Measurements from ENCODE around the gene KRTAP6-1. TPM values are rescaled to one million over a fixed set of nuclear protein-coding genes. Genes with fewer than 3 reads are reported as not detected.

Gene KRTAP6-1
- polyA plus RNA-seq, 1 donor (not counting 4 experiments of a cell fraction or from before 2014, with no cell fraction given), result not detected

- no peaks in the 10 kb centered on the region for H3K9me3 ChIP-seq (ENCODE audit: control insufficient read depth, low read depth, low read length)
- TF ChIP-seq, protein P1, sequence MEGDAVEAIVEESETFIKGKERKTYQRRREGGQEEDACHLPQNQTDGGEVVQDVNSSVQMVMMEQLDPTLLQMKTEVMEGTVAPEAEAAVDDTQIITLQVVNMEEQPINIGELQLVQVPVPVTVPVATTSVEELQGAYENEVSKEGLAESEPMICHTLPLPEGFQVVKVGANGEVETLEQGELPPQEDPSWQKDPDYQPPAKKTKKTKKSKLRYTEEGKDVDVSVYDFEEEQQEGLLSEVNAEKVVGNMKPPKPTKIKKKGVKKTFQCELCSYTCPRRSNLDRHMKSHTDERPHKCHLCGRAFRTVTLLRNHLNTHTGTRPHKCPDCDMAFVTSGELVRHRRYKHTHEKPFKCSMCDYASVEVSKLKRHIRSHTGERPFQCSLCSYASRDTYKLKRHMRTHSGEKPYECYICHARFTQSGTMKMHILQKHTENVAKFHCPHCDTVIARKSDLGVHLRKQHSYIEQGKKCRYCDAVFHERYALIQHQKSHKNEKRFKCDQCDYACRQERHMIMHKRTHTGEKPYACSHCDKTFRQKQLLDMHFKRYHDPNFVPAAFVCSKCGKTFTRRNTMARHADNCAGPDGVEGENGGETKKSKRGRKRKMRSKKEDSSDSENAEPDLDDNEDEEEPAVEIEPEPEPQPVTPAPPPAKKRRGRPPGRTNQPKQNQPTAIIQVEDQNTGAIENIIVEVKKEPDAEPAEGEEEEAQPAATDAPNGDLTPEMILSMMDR (optimal IDR thresholded peaks at IDR 0.05 in 1 of 3, IDR thresholded peaks at IDR 0.05 in 1 of 3, conservative IDR thresholded peaks at IDR 0.05 in 1 of 3; ENCODE audit: extremely low read depth in 1 of 3, insufficient read depth in 2 of 3, low read length in 3 of 3), result no peak
- TF ChIP-seq EZH2 (IDR thresholded peaks at IDR 0.05; ENCODE audit: low read length), result no peak
- dilution Hi-C loops (cut with MboI; ENCODE audit: extremely low pct_ligation_motif_present, low sequenced_read_pairs), result no loop called here
- H3K4me3 ChIP-seq (ENCODE audit: control insufficient read depth in 2 of 3, extremely low read depth in 1 of 3, insufficient read depth in 2 of 3, low read depth in 1 of 3, low read length in 3 of 3), result no peak overlapping the region
- H3K4me1 ChIP-seq (ENCODE audit: control insufficient read depth, extremely low read depth, insufficient read depth, low read length), result no peaks in the 10 kb centered on the region
- H4K20me1 ChIP-seq (ENCODE audit: control insufficient read depth, extremely low read depth, insufficient read depth, low read length), result no peaks in the 10 kb centered on the region
- no peak overlapping the region for H2AFZ ChIP-seq (ENCODE audit: control insufficient read depth, low read length)
- no peak for DNase-seq (ENCODE audit: low read depth, low spot score)
- no peaks in the 10 kb centered on the region for H3K27me3 ChIP-seq (ENCODE audit: control insufficient read depth, extremely low read depth, insufficient read depth, low read length)
- H3K9ac ChIP-seq (ENCODE audit: control insufficient read depth, extremely low read depth, insufficient read depth, low read length), result no peak overlapping the region
- H3K4me2 ChIP-seq (ENCODE audit: control insufficient read depth, extremely low read depth, insufficient read depth, low read depth, low read length), result no peak overlapping the region
- H3K36me3 ChIP-seq (ENCODE audit: control insufficient read depth in 2 of 2, extremely low read depth in 1 of 2, insufficient read depth in 2 of 2, low read length in 2 of 2), result no peaks in the 10 kb centered on the region
- no peak overlapping the region for H3K27ac ChIP-seq (ENCODE audit: control insufficient read depth, insufficient read depth, low read length)
- no peaks in the 10 kb centered on the region for H3K9me1 ChIP-seq (ENCODE audit: control insufficient read depth, extremely low read depth, insufficient read depth, low read length)
- H3K79me2 ChIP-seq (ENCODE audit: control insufficient read depth, insufficient read depth, low read length), result no peaks in the 10 kb centered on the region
- FAIRE-seq, result no peak
Measured at GRCh38 chr21:30629200-30629599, 15.5 kb upstream of the KRTAP6-1 start.

GRCh38 chr21:30628109-30628508 is 14.4 kb upstream of the KRTAP6-1 start:
- H3K79me2 ChIP-seq (ENCODE audit: control insufficient read depth, insufficient read depth, low read length), result no peaks in the 10 kb centered on the region
- dilution Hi-C loops (cut with MboI; ENCODE audit: extremely low pct_ligation_motif_present, low sequenced_read_pairs), result no loop called here
- FAIRE-seq (no peak), DNase-seq (ENCODE audit: low read depth, low spot score) (no peak)
- H3K9me3 ChIP-seq (ENCODE audit: control insufficient read depth, low read depth, low read length), result no peaks in the 10 kb centered on the region
- no peak overlapping the region for H3K4me2 ChIP-seq (ENCODE audit: control insufficient read depth, extremely low read depth, insufficient read depth, low read depth, low read length)
- H3K27ac ChIP-seq (ENCODE audit: control insufficient read depth, insufficient read depth, low read length), result no peak overlapping the region
- TF ChIP-seq, protein P1 (optimal IDR thresholded peaks at IDR 0.05 in 1 of 3, IDR thresholded peaks at IDR 0.05 in 1 of 3, conservative IDR thresholded peaks at IDR 0.05 in 1 of 3; ENCODE audit: extremely low read depth in 1 of 3, insufficient read depth in 2 of 3, low read length in 3 of 3), result no peak
- TF ChIP-seq EZH2 (IDR thresholded peaks at IDR 0.05; ENCODE audit: low read length), result no peak
- H2AFZ ChIP-seq (ENCODE audit: control insufficient read depth, low read length), result no peak overlapping the region
- no peak overlapping the region for H3K9ac ChIP-seq (ENCODE audit: control insufficient read depth, extremely low read depth, insufficient read depth, low read length)
- H3K9me1 ChIP-seq (ENCODE audit: control insufficient read depth, extremely low read depth, insufficient read depth, low read length), result no peaks in the 10 kb centered on the region
- no peak overlapping the region for H3K4me3 ChIP-seq (ENCODE audit: control insufficient read depth in 2 of 3, extremely low read depth in 1 of 3, insufficient read depth in 2 of 3, low read depth in 1 of 3, low read length in 3 of 3)
- H4K20me1 ChIP-seq (ENCODE audit: control insufficient read depth, extremely low read depth, insufficient read depth, low read length), result no peaks in the 10 kb centered on the region
- H3K27me3 ChIP-seq (ENCODE audit: control insufficient read depth, extremely low read depth, insufficient read depth, low read length), result no peaks in the 10 kb centered on the region
- H3K36me3 ChIP-seq (ENCODE audit: control insufficient read depth in 2 of 2, extremely low read depth in 1 of 2, insufficient read depth in 2 of 2, low read length in 2 of 2), result no peaks in the 10 kb centered on the region
- no peaks in the 10 kb centered on the region for H3K4me1 ChIP-seq (ENCODE audit: control insufficient read depth, extremely low read depth, insufficient read depth, low read length)
